IPS-NIHi7 (cell line): Measurements from ENCODE around the gene ATP2B3.

Source experiments
- DNase-seq: peaks from one replicate; pipeline ENCODE4 v3.0.0; 2012; ENCODE audit warnings: mixed read lengths; ENCODE audit errors: extremely low spot score

ATP2B3 gene

DNA sequence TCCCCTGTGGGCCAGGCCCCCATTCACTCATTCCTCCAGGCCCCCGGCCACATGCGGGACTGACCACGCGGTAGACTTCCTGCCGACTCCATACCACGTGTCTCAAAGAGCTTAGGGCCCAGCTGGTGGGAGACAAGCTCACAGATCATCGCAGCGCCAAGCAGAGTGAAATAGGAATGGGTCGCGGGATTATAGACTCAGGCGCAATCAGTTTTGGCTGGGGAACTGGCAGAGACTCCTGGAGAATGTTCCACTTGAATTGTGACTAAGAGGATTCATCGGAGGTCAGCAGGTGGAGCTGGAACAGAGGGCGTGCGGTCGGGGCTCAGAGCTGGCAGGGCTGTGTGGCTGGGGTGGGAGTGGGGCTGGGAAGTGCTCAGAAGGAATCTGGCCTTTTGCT is 15.6 kb downstream of the ATP2B3 start:
- DNase-seq, result no peak

DNA sequence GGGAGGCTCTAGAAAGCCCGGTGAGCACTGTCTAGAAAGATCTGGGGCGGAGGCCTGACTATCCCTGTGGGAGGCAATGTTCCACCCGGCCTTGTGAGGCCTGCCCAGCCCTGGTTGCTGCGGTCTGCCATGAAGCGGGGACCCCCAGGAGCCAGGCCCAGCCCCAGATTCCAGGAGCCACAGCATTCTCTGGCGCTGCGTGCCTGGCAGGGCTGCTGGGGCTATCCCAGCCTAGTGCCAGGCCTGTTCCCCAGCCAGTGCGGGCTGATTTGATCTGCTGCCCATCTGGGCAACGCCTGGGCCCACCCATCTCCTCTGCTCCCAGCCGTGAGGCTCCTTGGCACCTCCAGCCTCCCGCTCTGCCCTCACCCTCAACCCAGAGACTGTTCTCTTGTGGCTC is 19.6 kb downstream of the ATP2B3 start:
- no peak for DNase-seq

DNA sequence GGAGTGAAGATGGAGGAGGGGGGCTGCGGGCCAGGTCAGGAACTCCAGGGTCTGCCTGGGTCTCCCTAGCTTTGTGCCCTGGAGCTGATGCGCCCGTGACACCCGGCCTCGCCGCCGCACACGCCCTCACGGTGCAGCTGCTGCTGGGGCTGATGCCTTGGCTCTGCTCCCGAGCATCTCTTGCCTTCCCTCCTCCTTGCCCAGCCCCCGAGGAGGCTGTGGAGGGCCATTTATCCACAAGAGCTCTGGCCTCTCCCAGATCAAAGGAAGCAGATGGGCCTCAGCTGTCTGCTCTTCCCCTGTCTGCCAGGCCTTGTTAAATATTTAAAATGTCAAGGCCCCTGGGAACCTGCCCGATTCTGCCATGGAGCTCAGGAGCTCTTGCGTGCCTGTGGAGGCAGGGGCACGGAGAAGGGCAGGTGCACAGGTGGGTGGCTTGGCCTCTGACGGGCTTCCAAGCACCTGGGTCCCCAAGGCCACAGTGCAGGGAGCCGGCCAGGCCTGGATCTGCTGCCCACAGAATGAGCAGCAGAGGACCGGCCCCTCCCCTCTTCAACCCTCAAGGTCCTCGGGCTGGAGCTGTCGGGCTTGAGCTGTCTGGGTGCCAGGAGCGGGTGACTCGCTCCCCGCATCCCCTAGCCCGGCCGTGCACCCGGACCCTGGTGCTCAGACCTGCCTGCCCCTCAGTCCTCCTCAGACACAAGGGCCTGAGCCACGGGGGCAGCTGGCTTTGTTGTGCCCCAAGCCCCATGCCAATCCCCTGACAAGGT is 20.3 kb downstream of the ATP2B3 start:
- no peak for DNase-seq

DNA sequence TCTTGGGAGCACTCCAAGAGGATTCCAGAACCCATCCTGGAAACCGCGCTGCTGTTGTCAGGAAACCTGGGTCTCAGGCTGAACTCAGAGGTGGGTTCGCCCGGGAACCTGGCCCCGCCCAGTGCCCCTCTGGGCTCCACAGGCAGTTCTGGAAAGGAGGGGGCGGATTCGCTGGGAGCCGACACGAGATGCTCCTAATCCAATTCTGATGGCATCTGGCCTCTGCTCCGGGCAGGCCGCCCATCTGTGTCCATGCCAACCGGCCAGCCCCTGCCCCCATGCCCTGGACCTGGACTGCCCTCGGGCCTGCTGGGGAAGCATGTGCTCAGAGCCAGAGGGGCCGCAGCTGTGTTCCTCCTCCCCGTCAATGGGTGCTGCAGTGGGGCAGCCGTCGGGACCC is 21.0 kb downstream of the ATP2B3 start:
- DNase-seq, result no peak

DNA sequence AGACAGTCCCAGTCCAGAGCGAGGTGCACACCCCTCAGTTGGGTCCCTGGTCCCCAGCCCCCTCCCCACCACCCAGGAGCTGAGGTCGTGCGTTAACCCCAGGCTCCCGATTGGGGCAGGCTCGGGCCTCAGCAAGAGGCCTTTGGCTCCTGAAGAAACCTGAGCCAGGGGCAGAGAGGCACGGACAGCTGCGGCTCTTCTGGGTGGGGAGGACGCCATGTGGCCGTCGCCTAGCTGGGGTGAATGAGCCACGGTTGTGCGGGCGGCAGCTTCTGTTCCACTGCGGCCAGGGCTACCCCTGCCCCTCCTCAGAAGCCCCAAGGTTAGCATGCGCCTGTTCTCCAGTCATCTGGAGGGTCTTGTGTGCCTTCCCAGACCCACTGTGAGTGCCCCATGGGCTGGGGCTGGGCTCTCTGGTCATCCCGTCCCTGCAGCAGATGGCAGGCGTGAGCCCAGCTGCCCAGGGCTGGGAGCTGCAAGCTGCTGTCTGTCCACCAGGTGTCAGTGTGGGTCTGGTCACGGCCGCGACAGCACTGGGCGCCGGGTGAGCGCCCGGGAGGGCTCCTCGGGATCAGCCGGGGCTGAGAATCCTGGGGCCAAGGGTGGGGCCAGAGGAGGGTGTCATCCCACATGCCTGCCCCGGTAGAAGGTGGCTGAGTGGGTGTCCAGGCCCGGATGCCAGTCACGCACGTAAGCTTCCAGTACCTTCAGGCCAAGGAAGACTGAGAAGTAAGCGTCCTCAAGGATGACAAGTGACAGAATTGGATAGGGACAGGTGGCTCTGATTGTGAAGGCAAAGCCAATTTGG is 21.9 kb downstream of the ATP2B3 start:
- DNase-seq, result peak; percentile 79

DNA sequence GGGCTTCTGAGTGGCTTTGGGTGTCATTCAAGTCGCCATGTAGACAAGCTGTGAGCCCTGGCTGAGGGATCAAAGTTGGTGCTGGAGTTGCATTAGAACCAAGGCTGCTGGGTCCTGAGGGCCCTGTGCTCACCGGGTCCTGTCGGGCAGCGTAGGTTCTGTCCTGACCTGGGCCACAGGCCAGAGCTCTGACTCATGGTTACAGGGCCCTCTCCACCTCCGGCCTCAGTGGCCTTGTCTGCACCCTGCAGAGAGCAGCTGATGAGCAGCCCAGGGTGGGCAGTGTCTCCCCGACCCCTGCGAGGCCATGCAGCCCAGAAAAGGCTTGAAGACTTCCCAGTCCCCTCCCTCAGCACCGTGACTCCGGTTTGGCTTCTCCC is 22.5 kb downstream of the ATP2B3 start:
- no peak for DNase-seq

DNA sequence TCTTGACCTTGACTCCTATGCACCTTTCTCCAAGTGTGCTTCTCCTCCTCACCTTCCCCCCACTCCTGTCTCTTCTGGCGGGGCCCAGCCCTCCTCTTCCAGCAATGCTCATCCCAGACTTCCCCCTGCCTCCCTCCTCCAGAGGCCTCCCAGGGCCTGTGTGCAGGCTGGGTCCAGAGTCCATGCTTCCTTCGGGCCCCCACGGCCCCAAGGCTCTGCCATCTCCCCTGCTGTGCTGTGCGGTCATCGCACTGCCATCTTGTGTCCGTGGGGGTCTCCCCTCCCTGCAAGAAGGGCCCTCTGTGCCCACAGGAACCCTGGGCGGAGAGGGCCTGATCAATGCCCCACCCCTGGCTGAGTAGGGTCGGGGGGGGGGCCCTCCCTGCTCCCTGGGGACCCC is 27.3 kb downstream of the ATP2B3 start:
- no peak for DNase-seq

DNA sequence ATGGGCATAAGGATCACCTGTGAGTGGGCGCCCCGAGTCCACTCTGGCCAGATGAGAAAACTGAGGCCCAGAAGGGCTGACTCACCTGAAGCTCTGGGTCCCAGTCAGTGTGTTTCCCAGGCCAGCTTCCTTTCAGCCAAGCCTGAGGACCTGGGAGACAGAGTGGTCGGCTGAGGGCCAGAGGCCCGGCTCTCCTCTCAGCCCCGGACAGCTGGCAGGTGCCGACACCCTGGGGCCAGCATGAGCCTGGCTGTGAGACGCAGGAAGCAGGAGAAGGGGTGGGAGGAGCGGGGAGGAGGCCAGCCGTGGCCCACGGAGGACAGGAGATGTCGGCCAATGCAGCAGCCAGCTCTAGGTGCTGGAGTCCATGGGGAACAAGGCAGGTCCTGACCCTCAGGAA is 28.9 kb downstream of the ATP2B3 start:
- no peak for DNase-seq

DNA sequence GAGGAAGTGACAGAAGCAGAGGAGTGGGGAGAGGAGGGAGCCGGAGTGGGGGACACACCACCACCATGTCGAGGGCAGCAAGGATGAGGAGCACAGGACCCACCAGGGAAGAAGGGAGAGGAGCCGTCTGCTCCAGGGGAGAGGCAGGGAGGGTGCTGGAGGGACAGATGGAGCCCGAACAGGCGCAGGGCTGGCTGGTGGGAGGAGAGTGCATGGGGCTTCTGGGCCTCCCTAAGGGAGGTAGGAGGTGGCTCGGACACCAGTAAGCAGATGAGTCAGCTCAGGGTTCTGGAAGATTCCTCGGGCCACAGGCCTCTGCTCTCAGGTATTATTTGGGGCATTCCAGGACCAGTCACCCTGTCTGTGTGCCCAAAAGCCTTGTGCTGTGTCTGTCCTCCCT is 29.8 kb downstream of the ATP2B3 start:
- no peak for DNase-seq

DNA sequence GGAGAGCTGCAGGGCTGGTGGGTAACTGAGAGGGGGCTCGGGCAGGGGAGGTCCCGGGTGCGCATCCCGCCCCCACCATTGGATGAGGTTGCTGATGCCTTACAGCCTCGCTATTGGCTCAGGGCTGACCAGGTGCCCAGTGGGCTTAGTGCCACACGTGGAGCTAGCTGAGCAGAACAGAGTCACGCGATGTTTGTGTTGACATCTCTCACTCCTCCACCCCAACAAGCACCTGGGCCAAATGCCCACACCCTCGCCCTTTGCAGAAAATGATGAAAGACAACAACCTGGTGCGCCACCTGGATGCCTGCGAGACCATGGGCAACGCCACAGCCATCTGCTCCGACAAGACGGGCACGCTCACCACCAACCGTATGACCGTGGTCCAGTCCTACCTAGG is 31.8 kb downstream of the ATP2B3 start:
- DNase-seq, result no peak

DNA sequence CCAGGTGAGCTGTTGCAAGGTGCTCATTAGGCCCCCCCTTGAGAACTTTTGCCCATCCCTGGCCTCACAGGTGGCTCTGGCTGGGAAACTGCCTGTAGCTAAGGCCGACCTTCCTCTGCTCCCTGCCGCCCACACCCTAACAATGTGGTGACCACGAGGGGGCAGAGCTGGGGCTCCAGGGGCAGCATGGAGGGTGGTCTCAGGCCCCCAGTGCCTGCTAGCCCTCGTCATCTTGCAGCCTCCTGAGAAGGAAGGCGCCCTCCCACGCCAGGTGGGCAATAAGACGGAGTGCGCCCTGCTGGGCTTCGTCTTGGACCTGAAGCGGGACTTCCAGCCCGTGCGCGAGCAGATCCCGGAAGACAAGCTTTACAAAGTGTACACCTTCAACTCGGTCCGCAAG is 32.4 kb downstream of the ATP2B3 start:
- DNase-seq, result no peak

DNA sequence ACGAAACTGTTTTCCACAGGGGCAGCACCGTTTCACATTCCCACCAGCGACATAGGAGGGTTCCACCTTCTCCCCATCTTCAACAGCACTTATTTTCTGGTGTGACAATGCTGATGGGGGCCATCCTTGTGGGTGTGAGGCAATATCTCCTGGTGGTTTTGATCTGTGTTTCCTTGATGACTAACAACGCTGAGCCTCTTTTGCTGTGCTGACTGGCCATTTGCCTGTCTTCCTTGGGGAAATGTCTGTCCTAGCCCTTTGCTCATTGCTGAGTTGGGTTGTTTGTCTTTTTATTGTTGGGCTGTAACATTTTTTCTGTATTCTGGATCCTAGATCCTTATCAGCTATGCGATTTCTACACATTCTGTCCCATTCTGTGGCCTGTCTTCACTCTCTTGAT is 33.7 kb downstream of the ATP2B3 start:
- DNase-seq, result no peak

DNA sequence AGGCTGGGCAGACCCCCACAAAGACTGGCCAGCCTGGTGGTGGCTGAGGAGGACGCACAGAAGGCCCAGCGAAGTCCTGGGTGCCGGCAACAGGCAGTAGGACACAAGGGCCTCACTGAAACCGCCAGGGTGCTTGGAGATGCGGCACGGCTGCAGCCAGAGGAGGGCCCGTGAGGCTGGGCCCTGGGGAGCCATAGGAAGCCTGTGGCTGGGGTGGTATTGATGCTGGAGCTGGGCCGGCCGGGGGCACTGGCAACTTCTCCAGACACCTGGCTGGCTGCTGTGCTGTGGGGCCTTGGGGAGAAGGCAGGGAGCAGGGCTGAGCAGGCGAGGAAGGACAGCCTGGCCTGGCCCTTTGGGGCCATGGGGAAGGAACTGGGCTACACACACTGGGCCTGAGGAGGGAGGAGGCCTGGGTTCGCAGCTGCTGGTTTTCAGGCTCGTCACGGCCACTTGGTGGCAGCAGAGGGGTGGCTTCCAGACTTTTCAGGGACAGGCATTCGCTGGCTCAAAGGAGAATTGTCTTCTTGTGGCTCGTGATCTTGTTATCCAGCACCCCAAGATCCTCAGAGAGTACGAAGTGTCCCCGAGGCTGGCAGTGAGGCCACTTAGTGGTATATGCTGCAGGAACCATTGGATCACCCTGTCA is 37.2 kb downstream of the ATP2B3 start:
- DNase-seq, result peak; percentile 78

DNA sequence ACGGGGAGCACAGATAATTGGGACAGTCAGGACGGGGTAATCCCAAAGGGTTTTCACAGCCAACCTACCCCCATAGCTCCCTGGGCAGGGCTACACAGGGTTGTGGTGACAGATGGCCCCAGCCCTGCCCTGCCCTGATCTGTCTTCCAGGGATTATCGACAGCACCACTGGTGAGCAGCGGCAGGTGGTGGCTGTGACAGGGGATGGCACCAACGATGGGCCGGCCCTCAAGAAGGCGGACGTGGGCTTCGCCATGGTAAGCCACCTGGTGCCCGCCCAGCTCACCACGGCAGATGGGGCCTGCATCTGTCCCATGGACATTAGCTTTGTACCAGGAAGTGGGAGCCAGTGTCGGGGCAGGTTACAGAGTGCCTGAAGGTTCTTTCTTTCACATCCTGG is 39.3 kb downstream of the ATP2B3 start:
- no peak for DNase-seq

DNA sequence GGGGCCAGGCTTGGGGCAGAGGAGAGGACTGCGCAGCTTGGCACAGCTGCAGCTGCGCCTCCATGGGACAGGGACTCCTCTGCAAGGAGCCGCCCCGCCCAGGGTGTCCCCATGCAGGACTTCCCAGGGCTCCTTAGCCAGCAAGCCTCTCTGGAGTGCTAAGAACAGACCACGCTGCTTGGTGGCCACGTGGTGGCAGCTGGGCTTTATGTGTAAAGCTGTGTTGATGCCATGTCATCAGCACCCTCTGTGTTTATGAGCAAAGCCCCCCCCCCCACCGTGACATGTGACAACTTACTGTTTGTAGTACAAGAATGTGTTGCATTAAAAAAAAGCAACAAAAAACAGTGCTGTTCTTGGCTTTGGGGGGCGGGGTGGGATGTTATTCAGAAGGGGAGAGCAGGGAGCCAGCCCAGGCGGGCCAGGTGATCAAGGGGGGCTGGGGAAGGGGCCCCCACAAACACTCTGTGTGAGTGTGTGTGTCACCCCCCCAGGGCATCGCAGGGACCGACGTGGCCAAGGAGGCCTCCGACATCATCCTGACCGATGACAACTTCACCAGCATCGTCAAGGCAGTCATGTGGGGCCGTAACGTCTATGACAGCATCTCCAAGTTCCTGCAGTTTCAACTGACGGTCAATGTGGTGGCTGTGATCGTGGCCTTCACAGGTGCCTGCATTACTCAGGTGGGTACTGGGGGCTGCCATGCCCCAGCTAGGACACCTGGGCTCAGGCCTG is 40.3 kb downstream of the ATP2B3 start:
- DNase-seq, result no peak

DNA sequence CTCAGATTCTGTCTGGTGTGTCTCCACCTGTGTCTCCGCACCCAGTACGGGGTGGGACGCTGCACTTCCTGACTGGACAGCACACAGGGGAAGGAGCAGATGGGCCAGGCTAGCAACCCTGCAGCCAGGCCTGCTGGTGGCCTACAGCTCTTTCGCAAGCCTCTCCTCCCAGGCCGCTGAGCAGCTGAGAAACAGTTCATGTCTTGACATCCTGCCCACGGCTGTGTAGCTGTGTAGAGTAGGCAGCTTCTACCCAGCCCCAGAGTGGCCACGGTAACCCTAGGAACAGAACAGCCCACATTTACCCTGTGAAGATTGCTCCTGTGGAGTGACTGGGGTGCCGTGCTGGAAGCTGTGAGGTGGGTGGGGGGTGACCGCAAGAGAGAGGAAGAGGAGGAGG is 42.6 kb downstream of the ATP2B3 start:
- no peak for DNase-seq

DNA sequence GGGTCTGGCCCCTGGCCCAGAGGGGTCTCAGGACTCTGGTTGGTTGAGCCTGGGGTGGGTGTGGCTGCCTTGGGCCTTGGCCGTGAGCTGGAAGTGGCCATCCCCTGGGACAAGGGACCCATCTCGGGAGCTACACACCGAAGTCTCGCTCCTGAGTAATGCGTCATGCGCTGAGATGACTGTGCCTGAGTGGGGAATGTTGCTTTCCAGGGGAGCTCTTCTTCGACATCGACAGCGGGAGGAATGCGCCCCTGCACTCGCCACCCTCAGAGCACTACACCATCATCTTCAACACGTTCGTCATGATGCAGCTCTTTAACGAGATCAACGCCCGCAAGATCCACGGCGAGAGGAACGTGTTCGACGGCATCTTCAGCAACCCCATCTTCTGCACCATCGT is 43.0 kb downstream of the ATP2B3 start:
- DNase-seq, result no peak

DNA sequence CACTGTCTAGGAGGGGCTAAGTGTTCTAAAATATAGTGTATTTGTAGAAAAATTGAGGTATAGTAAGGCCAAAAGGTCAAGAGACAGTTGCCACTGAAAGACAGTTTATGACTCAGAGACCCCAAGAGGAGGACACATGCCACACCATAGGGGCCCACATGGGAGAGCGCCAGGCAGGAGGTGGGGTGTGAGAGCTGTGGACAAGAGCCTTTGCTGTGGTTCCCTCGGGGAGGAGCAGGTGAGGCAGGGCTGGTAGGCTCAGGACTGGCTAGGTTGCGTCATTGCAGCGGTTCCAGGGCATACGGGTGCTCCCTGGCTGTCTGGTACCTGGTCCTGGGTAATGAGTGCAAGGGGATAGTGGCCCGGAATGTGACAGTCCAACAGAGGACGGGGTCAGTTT is 43.9 kb downstream of the ATP2B3 start:
- no peak for DNase-seq

DNA sequence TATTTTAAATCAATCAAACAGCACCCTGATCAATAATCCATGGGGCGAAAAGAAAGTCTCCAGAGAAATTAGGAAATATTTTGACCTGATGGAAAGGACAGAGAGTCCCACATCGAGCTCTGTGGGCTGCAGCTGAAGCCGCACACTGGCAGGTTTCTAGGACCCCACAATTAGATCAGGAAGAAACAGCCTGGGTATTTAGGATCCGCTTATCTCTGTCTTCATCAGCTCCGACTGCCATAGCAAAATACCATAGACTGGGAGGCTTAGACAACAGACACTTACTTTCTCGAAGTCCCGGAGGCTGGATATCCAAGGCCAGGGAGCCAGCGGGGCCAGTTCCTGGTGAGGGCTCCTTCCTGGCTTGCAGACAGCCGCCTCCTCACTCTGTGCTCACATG is 45.1 kb downstream of the ATP2B3 start:
- no peak for DNase-seq

DNA sequence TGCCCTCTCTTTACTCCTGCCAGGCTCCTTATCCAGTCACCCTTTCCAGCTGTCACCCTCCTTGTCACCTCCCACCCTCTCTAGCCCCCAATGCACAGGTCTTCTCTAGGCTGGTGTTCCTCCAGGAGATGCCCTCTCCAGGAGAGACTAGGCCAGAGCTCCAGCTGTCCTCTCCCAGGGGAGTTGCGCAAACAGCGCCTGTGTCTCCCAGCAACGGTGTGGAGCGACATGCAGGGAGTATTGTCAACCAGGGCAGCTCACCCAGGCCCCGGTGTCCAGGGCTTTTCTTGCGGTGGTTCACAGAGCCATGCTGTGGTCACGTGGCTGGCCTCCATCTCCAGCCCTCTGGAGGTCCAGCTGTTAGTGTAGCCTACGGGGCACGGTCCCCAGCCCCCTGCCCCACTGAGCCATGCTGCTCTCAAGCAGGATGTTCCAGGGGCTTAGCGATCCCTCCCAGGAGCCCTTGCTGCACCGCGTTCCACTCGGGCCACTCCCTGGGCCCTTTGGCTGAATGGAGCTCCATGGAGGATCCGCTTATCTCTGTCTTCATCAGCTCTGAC is 46.7 kb downstream of the ATP2B3 start:
- DNase-seq, result no peak

DNA sequence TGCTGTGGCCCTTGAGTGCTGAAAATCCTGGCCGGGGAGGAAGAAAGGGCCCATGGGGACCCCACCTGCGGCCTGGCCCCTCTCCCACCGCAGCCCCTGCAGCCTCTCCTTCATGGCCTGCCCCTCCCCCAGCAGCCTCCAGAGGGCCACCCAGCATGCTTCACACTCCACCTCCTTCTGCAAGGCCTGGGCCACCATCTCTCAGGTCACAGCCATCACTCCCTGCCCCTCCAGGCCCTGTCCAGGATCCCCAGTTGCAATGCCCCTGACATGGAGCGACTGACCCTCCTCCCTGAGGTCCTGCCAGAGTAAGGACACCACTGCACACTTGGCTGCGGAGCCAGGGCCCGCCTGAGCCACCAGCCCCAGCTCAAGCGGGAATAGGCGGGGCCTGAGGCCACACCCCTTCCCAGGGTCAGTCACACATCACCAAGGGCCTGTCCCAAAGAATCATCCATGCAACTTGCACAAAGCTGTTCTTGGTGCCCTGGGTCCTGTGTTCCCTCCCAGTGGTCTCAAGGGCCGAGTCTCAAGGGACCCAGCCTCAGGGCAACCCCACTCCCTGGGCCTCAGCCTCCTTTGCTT is 48.6 kb downstream of the ATP2B3 start:
- peak; percentile 48 for DNase-seq
